CD14-positive monocyte (primary cell): ENCODE measurements around the gene OR51V1. TPM values are rescaled to one million over a fixed set of nuclear protein-coding genes. Genes with fewer than 3 reads are reported as not detected.
"Not testable (repeated sequence)": the region's sequence is repeated elsewhere in the genome, so short reads cannot be mapped to it uniquely, and the experiment has no call there.

Experiments used
- DNase-seq, 3 donors: peaks; one replicate each; pipeline ENCODE4 v3.0.0-alpha.2; 2011 to 2022
- H2AFZ ChIP-seq: 2 replicates; pipeline ENCODE4 v1.6.0; 2012; ENCODE audit warnings: mild to moderate bottlenecking, low read depth, low read length, inconsistent platforms; ENCODE audit not compliant: insufficient read depth, poor library complexity, severe bottlenecking
- H3K27ac ChIP-seq, 2 donors: 1 replicate in 1 of 2; 2 replicates in 1 of 2; pipeline ENCODE4 v1.5.1; 2012 to 2013; ENCODE audit warnings: low read length in 2 of 2, control low read depth in 1 of 2, inconsistent platforms in 1 of 2, low read depth in 1 of 2, mild to moderate bottlenecking in 1 of 2
- H3K27me3 ChIP-seq, 2 donors: one replicate each; pipeline versions ENCODE4 v1.6.0 to v1.6.1; 2011 to 2013; ENCODE audit warnings: low read length in 2 of 2; ENCODE audit not compliant: control insufficient read depth in 2 of 2, insufficient read depth in 2 of 2
- H3K36me3 ChIP-seq, 2 donors: replicated peaks in 1 of 2; 1 replicate in 1 of 2; 2 replicates in 1 of 2; pipeline versions ENCODE4 v1.5.1 to v1.6.1; 2012 to 2013; ENCODE audit warnings: low read length in 2 of 2, control low read depth in 1 of 2, inconsistent platforms in 1 of 2, mild to moderate bottlenecking in 1 of 2; ENCODE audit not compliant: insufficient read depth in 2 of 2, control insufficient read depth in 1 of 2
- H3K4me1 ChIP-seq, 2 donors: 1 replicate in 1 of 2; 2 replicates in 1 of 2; pipeline versions ENCODE4 v1.5.1 to v1.6.1; 2012 to 2013; ENCODE audit warnings: low read length in 2 of 2, control low read depth in 1 of 2, inconsistent platforms in 1 of 2, mild to moderate bottlenecking in 1 of 2, moderate library complexity in 1 of 2; ENCODE audit not compliant: insufficient read depth in 2 of 2, control insufficient read depth in 1 of 2
- H3K4me2 ChIP-seq: replicated peaks from 2 replicates; pipeline ENCODE3; 2012; ENCODE audit warnings: low read length, moderate library complexity, mild to moderate bottlenecking; ENCODE audit not compliant: poor library complexity, severe bottlenecking; ENCODE audit errors: extremely low read depth
- H3K4me3 ChIP-seq, 3 experiments: fragments of 200-600 bp in 1 of 3; sonication (generic) in 1 of 3; replicated peaks in 1 of 3; 1 replicate in 2 of 3; 2 replicates in 1 of 3; pipeline ENCODE4 v1.5.1; 2011 to 2013; ENCODE audit warnings: low read length in 3 of 3, mild to moderate bottlenecking in 3 of 3, control low read depth in 2 of 3, low read depth in 2 of 3, inconsistent platforms in 1 of 3, moderate library complexity in 1 of 3
- H3K79me2 ChIP-seq: 2 replicates; pipeline ENCODE4 v1.6.0; 2012; ENCODE audit warnings: mild to moderate bottlenecking, control low read depth, inconsistent platforms, low read length, moderate library complexity; ENCODE audit not compliant: insufficient read depth
- H3K9ac ChIP-seq: 2 replicates; pipeline ENCODE4 v1.6.0; 2017; ENCODE audit warnings: low read length, mild to moderate bottlenecking; ENCODE audit not compliant: insufficient read depth, poor library complexity, severe bottlenecking
- H3K9me3 ChIP-seq, 2 donors: replicated peaks in 1 of 2; 1 replicate in 1 of 2; 2 replicates in 1 of 2; pipeline versions ENCODE4 v1.5.1 to v1.6.1; 2012 to 2013; ENCODE audit warnings: low read length in 2 of 2, control low read depth in 1 of 2; ENCODE audit not compliant: control insufficient read depth in 1 of 2, insufficient read depth in 1 of 2
- H4K20me1 ChIP-seq: 2 replicates; pipeline ENCODE4 v1.6.0; 2012; ENCODE audit warnings: mild to moderate bottlenecking, low read length, control low read depth, moderate library complexity; ENCODE audit not compliant: insufficient read depth
- H3K27ac Mint-ChIP-seq, 7 donors: one replicate each; pipeline ENCODE4 v1.8.0; 2020; ENCODE audit warnings: mild to moderate bottlenecking in 7 of 7, mixed read lengths in 7 of 7, moderate library complexity in 6 of 7, inconsistent platforms in 2 of 7
- H3K27me3 Mint-ChIP-seq, 3 donors: one replicate each; pipeline ENCODE4 v1.8.0; 2021 to 2022; ENCODE audit warnings: low read depth in 3 of 3, mild to moderate bottlenecking in 3 of 3, mixed read lengths in 3 of 3, moderate library complexity in 3 of 3, inconsistent platforms in 1 of 3
- H3K36me3 Mint-ChIP-seq, 2 donors: one replicate each; pipeline ENCODE4 v1.8.0; 2020; ENCODE audit warnings: mixed read lengths in 2 of 2, inconsistent platforms in 1 of 2, mild to moderate bottlenecking in 1 of 2
- H3K4me1 Mint-ChIP-seq: one replicate; pipeline ENCODE4 v1.8.0; 2020; ENCODE audit warnings: mild to moderate bottlenecking, mixed read lengths
- H3K4me3 Mint-ChIP-seq, 2 donors: one replicate each; pipeline ENCODE4 v1.8.0; 2020; ENCODE audit warnings: mild to moderate bottlenecking in 2 of 2, mixed read lengths in 2 of 2, moderate library complexity in 1 of 2
- H3K9me3 Mint-ChIP-seq, 7 donors: one replicate each; pipeline ENCODE4 v1.8.0; 2020 to 2022; ENCODE audit warnings: mixed read lengths in 7 of 7, mild to moderate bottlenecking in 6 of 7, moderate library complexity in 6 of 7, inconsistent platforms in 2 of 7
- WGBS: methylation state at CpG from one replicate; pipeline ENCODE4 v1.1.5; 2013; ENCODE audit warnings: missing lambda C conversion rate; ENCODE audit not compliant: insufficient coverage; 5-methylcytosine and 5-hydroxymethylcytosine counted together
- intact Hi-C, 2 donors: fragments of 100-400 bp; cut with micrococcal nuclease; formaldehyde crosslinking; loops; one replicate each; pipeline versions ENCODE4 v1.15.0 to v1.15.1; 2023
- polyA minus RNA-seq: library from RNA; depleted of rRNA, polyadenylated mRNA; stranded (reverse); fragments of >200 nt; gene quantifications from 2 replicates; pipeline ENCODE4 v1.2.3, GENCODE V29; 2012
- polyA plus RNA-seq, 3 donors: library from polyadenylated mRNA; depleted of rRNA in 1 of 3; unstranded in 2 of 3; stranded (reverse) in 1 of 3; fragments of 300-500 nt in 2 of 3; fragments of >200 nt in 1 of 3; fragmentation: Illumina TruSeq in 2 of 3; gene quantifications; 1 replicate in 2 of 3; 2 replicates in 1 of 3; pipeline ENCODE4 v1.2.3, GENCODE V29; 2012 to 2021
- total RNA-seq, 12 experiments: library from RNA in 1 of 12; stranded (reverse) in 1 of 12; fragments of 120-200 nt in 1 of 12; gene quantifications; one replicate each; pipeline ENCODE4 v1.2.4 and lab custom pipeline; 2013 to 2026; ENCODE audit warnings: mixed read lengths in 6 of 12, inconsistent platforms in 1 of 12
- TF ChIP-seq, protein P1 (sequence below): fragments of 200-600 bp; IDR thresholded peaks from one replicate; pipeline ENCODE4 v1.8.0; 2022; ENCODE audit warnings: antibody characterized with exemption, mild to moderate bottlenecking

OR51V1 gene, protein sequence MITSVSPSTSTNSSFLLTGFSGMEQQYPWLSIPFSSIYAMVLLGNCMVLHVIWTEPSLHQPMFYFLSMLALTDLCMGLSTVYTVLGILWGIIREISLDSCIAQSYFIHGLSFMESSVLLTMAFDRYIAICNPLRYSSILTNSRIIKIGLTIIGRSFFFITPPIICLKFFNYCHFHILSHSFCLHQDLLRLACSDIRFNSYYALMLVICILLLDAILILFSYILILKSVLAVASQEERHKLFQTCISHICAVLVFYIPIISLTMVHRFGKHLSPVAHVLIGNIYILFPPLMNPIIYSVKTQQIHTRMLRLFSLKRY
- total RNA-seq (2013), result not detected
- polyA plus RNA-seq, result not detected
- polyA minus RNA-seq, result not detected in 2 replicates
- 0 to 0.30 (median 0) reads per million in 11 experiments for total RNA-seq (lab: John Stamatoyannopoulos, UW)

DNA sequence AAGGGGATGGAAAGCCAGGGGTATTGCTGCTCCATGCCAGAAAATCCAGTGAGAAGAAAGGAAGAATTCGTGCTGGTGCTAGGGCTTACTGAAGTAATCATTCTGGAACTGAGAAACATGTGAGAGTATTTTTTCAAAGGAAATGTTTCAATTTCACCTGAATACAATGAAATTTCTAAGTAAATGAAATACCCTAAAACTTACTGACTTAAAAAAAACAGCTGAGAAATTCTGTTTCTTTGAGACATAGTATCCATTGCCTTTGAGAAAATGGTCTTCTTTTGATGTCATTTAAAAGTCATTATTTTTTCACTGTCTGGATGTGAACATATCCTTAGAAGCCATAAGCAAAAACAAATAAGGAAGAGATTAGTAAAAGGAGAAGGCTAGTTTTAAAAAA, at the start of gene OR51V1:
Gene OR51V1, minus strand, starts transcription at position 101 of the 400 bp plus-strand sequence. Its CDS starts 0 bp downstream, at position 101.
- no peak within 1 kb of the TSS for H3K4me2 ChIP-seq
- H3K79me2 ChIP-seq, result no peaks in the 10 kb centered on the region
- H4K20me1 ChIP-seq, result no peaks in the 10 kb centered on the region
- no peaks in the 10 kb centered on the region for H3K4me1 Mint-ChIP-seq
- no peaks in the 10 kb centered on the region for H3K9me3 Mint-ChIP-seq
- no peak within 1 kb of the TSS for H3K27ac ChIP-seq
- peaks cover 0 to 3% (median 0%) of the 10 kb centered on the region in 3 donors for H3K27me3 Mint-ChIP-seq
- no peak within 1 kb of the TSS for H3K9ac ChIP-seq
- no peaks in the 10 kb centered on the region for H3K9me3 ChIP-seq
- no peak within 1 kb of the TSS for H3K27ac Mint-ChIP-seq
- H3K36me3 ChIP-seq, result no peaks in the 10 kb centered on the region
- no peaks in the 10 kb centered on the region for H3K27me3 ChIP-seq
- no peaks in the 10 kb centered on the region for H3K4me1 ChIP-seq
- no peak within 1 kb of the TSS for H3K4me3 ChIP-seq
- no peaks in the 10 kb centered on the region for H3K36me3 Mint-ChIP-seq
- H2AFZ ChIP-seq, result no peak within 1 kb of the TSS
- DNase-seq, result no peak
- intact Hi-C loops, result no loop called here
- 50% methylated on average over 1 of the region's 1 CpG for WGBS
- no peak within 1 kb of the TSS for H3K4me3 Mint-ChIP-seq
- TF ChIP-seq, protein P1, sequence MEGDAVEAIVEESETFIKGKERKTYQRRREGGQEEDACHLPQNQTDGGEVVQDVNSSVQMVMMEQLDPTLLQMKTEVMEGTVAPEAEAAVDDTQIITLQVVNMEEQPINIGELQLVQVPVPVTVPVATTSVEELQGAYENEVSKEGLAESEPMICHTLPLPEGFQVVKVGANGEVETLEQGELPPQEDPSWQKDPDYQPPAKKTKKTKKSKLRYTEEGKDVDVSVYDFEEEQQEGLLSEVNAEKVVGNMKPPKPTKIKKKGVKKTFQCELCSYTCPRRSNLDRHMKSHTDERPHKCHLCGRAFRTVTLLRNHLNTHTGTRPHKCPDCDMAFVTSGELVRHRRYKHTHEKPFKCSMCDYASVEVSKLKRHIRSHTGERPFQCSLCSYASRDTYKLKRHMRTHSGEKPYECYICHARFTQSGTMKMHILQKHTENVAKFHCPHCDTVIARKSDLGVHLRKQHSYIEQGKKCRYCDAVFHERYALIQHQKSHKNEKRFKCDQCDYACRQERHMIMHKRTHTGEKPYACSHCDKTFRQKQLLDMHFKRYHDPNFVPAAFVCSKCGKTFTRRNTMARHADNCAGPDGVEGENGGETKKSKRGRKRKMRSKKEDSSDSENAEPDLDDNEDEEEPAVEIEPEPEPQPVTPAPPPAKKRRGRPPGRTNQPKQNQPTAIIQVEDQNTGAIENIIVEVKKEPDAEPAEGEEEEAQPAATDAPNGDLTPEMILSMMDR, result no peak

DNA sequence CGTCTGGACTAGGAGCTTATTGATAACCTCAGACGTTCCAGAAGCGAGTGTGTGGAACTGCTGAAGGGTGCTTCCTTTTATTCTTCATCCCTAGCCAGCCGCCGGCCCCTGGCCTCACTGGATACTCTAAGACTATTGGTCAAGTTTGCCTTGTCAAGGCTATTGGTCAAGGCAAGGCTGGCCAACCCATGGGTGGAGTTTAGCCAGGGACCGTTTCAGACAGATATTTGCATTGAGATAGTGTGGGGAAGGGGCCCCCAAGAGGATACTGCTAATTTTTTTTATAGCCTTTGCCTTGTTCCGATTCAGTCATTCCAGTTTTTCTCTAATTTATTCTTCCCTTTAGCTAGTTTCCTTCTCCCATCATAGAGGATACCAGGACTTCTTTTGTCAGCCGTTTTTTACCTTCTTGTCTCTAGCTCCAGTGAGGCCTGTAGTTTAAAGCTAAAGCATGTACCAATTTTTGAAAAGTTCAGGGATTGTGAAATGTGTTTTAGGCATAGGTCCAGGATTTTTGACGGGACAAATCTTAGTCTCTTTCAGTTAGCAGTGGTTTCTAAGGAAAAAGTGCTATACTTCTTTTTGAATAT, 49.4 kb upstream of the OR51V1 start, which contains the start of gene HBG1:
Gene HBG1, minus strand, starts transcription at position 51 of the 590 bp plus-strand sequence. CDS start 53 bp downstream, outside the sequence.
- intact Hi-C loops, H3K27ac ChIP-seq, H4K20me1 ChIP-seq, H3K4me3 Mint-ChIP-seq, H3K27ac Mint-ChIP-seq, H2AFZ ChIP-seq, H3K27me3 Mint-ChIP-seq, H3K27me3 ChIP-seq, H3K4me2 ChIP-seq, H3K4me1 ChIP-seq, H3K4me3 ChIP-seq, H3K9me3 ChIP-seq, H3K36me3 ChIP-seq, DNase-seq, H3K9me3 Mint-ChIP-seq, H3K36me3 Mint-ChIP-seq, H3K9ac ChIP-seq, H3K4me1 Mint-ChIP-seq, H3K79me2 ChIP-seq: not testable (repeated sequence)
- no CpG with 5 or more reads among the region's 9 CpGs for WGBS

DNA sequence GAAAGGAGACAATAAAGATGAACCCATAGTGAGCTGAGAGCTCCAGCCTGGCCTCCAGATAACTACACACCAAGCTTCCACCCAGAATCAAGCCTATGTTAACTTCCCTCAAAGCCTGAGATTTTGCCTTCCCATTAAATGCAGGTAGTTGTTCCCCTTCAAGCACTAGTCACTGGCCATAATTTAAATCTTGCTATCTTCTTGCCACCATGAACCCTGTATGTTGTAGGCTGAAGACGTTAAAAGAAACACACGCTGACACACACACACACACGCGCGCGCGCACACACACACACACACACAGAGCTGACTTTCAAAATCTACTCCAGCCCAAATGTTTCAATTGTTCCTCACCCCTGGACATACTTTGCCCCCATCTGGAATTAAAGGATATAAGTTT, 48.0 kb upstream of the OR51V1 start:
- H3K27me3 Mint-ChIP-seq, intact Hi-C loops, H3K4me1 ChIP-seq, H2AFZ ChIP-seq, H3K27ac ChIP-seq, H3K4me3 Mint-ChIP-seq, H3K36me3 ChIP-seq, H3K36me3 Mint-ChIP-seq, H3K79me2 ChIP-seq, H3K27ac Mint-ChIP-seq, H3K9me3 ChIP-seq, H3K27me3 ChIP-seq, H3K9me3 Mint-ChIP-seq, H3K4me1 Mint-ChIP-seq, DNase-seq, H3K4me2 ChIP-seq, H3K9ac ChIP-seq, H3K4me3 ChIP-seq, H4K20me1 ChIP-seq: not testable (repeated sequence)
- no CpG with 5 or more reads among the region's 7 CpGs for WGBS
